Non-pigmented ciliary epithelial cell (primary cell): ENCODE results near the gene RAB26.
"Not testable (repeated sequence)": the region's sequence is repeated elsewhere in the genome, so short reads cannot be mapped to it uniquely, and the experiment has no call there.

Experiments used
- DNase-seq: peaks from one replicate; pipeline ENCODE4 v3.0.0-alpha.2; 2010; ENCODE audit warnings: low read depth

The RAB26 gene

DNA sequence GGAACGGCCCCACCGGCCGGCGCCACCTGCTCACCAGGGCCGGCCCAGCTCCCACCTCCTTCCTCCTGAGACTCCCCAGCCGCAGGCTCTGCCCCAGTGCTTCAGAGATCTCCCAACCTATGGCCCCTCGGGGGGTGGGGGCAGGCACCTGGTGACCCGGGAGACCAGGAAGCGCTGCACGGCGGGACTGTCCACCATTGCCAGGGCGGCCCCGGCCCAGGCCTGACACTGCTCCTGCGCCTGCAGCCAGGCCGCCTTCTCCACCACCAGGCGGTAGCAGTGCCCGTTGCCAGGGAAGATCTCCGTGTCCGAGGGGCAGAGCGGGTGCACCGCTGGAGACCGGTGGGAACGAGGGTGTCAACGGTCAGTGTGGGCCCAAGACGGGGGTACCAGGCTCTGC is 31.1 kb upstream of the RAB26 start:
- DNase-seq = not testable (repeated sequence)

DNA sequence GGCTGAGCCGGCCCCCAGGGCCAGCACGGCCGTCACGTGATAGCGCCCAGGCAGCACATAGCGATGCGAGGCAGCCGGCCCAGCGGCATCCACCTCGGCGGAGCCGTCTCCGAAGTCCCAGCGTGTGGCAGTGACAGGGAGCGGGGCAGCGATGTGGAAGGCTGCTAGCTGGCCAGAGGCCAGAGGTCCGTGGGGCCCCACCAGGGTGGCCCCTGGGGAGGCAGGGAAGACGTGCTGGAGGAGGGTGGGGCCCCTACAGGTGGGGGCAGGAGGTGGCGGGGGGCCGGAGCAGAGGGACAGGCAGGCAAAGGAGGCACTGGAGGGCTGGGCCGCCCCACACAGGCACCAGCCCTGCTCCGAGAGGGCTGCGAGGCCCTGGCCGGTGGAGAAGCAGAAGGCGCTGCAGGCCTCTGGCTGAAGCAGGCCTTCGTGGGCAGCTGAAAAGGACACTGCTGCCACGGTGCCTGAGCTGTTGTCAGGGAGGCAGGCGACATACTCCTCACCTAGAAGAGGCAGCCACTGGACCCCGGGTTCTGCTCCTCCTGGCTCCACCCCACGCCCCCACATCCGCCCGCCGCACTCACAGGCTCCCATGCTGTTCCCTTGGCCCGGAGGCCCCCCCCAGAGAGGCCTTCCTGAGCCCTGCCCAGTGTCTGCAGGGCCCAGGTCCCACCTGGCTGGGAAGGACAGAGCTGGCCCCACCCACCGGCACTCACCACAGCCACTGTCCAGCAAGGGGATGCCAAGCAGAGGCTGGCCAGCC is 30.3 kb upstream of the RAB26 start:
- not testable (repeated sequence) for DNase-seq

DNA sequence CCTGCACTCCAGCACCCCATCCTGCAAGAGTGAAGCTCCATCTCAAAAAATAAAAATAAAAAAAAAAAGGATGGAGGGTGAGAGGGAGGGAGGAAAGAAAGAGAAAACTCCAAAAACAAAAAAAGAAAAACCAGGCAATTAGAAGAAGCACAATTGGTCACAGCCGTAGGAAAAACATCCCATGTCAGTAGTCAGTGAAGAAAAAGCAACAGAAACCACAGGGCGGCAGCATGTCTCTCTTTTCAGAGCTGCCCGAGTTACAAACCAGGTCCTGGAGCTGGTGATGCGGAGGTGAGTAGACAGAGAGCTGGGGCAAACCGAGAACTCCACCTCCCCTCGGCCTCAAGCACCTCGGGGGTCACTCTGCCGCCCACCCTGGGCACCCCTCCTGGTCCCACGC is 27.1 kb upstream of the RAB26 start:
- DNase-seq = peak; percentile 27

DNA sequence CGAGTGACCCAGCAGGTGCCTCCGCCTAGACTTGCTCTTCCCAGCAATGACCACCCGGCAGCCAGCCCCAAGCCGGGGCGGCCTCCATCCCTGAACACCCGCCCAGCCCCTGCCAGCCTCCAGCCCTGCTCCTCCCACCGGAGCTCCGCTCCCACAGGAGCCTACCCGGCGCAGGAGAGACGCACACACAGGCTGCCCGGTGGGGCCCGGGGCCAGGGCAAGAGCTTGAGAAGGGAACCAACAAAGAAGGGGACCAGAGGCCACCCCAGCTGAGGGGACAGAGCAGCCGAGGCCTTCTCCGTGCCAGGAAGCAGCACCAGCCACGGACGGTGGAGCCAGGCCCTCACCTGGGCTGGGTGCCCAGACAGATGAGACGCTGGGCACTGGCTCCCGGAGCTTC is 26.6 kb upstream of the RAB26 start:
- DNase-seq = no peak

DNA sequence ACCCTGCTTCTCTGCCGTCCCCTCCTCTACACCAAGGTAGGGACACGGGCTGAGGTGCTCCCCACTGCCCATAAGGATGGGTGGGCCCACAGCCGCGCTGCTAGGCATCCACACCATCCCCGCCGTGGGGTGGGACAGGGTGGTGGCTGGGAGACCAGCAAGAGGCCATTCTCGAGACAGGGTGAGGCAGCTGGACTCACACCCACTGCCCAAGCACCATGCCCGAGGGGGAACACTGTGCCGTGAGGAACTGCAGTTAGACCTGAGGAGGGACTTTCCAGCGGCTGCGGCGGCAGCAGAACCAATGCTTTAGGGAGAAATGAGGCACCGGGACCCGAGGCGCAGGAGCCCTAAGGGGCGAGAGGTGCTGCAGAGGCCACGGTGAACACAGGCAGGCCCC is 26.0 kb upstream of the RAB26 start:
- no peak for DNase-seq

DNA sequence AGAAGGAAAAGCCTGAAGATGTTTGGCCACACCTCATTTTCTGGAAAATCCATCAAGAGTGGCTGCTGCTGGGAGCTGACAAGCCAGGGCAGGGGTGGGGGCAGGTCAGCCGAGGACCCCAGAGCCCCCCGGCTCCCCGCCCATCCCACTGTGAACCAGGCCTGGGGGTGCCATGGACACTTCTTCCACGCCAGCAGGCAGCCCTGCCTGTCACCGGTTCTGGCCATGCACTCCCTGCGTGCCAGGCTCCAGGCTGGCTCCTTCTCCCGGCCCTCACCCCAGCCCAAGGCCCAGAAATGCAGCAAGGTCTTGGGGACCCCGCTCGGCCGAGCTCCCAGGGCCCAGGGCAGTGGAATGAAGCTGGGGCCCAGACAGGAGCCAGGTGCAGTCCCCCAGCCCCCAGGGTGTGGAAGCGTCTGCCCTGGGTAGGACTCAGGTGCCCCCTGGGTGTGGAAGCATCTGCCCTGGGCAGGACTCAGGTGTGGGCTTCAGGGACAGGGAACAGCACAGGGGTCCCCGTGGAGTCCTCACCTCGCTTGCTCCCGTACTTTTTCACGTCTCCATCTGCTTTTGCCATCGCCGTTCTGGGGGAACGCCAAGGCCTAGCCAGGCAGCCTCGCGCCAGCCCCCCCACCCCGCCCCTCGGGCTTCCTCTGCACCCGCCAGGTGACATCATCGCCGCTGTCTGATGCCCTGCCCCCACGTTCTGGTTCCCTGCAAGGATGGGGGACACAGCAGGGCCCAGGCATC is 25.3 kb upstream of the RAB26 start:
- DNase-seq = not testable (repeated sequence)

DNA sequence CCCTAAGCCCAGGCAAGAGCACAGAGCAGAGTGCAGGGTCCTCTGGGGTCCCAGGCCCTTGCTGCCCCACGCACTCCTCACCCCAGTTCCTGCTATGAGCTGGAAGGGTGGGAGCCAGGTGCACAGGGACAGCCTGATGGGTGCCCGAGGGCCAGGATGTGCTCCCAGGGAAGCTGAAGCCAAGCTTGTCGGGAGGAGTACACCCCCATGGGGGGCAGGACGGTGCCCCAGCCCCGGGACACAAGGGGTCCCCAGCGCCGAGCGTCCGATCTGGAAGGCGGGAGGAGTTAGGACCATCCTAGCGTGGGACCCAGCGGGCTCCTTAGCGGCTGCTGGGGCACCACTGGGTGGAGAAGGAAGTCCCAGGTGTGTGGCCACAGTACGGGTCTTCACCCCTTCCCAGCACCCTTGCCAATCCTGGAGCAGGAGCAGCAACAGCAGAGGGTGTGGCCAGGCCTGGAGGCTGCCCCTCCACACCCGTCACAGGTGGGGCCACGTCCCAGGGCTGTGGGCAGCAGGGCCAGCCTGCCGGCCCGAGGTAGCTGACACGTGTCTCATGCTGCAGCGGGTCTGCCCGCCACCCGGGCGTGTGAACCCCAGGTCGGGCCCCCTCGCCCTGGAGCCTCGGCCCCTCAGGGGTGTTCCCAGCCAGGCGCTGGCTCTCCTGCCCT is 24.6 kb upstream of the RAB26 start:
- not testable (repeated sequence) for DNase-seq

DNA sequence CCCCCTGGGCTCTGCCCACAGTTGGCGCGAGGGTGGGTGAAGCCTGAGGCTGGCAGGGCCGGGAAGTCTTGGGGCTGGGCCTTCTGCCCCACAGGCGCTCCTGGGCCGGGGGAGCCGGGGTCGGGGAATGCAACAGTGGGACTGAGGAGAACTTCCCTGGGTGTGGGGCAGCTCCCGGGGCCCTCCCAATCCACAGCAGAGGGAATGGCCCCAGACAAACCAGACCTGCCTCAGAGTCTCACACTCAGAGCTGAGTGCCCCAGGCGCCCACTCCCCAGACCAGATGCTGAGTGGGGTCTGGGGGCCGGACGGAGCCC is 24.1 kb upstream of the RAB26 start:
- not testable (repeated sequence) for DNase-seq

DNA sequence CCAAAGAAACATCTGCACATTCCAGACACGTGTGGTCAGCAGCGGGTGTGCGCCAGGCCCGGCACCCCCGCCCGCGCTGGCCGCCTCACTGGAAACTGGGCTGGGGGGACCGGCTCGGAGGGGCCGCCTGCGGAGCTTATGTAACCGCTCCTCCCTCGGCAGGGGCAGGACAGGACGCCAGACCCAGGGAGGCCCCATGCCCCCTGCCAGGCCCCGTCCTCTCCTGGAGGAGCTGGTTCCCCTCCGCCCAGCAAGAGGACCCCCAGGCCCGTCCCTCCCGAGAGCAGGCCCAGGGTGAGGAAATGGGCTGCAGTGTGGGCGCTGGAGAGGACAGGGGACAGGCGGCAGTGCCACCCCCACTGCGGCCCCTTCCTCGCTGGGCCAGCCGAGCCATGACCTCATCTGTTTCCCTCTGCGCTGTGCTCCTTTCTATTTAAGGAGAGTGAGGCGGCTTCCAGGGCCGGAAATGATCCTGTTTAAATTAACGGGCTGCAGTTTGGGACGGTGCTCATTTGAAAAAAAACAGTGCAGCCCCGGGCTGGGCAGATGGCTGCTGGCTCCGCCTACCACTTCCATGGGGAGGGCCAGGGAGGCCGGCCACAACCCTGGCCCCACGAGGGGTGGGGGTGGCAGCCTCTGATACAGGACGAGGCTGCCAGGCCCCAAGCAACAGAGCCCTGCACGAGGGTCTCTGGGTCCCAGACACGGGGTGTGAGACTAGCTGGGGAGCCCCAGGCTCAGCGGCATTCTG is 23.6 kb upstream of the RAB26 start:
- DNase-seq = peak; percentile 15

DNA sequence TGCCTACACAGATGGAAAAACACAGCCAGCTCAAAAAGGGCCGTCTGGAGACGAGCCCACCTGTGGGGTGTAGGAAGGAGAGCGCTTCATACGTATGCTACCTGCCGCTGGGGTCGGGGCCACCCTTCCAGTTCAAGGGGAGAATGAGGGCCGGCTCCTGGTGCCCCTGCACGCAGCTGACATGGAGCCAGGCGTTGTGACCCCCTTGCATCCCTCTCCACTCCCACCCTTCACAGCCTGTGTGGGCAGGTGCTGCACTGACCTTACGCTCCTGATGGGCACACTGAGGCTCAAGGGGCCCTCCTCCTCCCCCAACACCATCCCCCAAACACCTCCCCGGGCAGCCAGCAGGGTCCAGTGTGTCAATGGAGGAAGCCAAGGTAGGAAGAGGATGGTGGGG is 22.8 kb upstream of the RAB26 start:
- not testable (repeated sequence) for DNase-seq

DNA sequence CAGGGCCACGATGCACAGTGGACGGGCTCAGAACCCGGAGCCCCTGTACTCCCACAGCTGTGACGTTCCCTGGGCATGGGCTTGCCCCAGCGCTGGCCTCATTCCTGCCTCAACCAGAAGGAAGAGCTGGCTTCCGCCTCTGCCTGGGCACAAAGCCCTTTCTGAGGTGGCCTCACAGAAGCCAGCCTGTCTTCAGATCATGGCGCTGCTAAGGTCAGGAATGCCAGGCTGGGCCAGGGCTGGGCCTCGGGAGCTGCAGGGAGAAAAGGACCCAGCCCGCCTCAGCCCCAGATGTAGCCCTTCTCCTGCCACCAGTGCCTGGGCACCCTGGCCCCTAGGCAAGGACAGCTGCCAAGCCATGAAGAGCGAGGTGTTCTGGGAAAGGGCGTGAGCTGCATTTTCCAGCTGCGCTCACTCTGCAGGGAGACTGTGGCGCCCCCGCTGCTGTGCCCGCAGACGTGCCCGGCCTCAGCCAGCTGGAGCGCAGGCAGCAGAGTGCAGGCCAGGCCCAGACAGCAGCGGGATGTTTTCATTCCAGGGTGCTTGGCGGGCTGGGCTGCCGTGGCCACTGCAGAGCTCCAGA is 22.2 kb upstream of the RAB26 start:
- not testable (repeated sequence) for DNase-seq

DNA sequence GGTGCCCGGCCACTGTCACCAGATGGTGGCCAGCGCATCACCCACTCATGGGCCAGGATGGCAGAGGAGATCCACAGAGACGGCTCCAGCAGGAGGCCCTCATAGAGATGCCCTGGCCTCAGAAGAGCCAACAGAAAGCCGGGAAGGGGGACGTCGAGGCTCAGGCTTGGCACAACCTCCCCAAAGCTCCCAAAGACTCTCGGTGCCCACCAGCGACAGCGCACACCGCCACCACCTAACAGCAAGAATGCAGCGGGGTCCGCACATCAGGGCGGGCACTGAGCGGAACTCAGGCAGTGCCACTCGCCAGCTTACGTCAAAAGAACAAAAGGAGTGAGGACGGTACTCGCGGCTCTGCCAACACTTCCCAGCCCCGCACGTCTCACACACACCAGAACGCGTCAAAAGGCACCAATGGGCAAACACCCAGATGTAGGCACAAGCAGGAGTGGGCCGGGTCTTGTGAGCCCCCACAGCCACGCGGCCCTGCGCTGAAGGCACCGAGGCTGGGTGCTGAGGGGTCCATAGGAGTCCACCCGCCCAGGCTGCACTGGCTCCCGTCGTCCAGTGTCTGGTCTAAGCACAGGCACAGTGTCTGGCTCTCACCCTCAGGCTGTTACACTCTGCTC is 21.4 kb upstream of the RAB26 start:
- not testable (repeated sequence) for DNase-seq

DNA sequence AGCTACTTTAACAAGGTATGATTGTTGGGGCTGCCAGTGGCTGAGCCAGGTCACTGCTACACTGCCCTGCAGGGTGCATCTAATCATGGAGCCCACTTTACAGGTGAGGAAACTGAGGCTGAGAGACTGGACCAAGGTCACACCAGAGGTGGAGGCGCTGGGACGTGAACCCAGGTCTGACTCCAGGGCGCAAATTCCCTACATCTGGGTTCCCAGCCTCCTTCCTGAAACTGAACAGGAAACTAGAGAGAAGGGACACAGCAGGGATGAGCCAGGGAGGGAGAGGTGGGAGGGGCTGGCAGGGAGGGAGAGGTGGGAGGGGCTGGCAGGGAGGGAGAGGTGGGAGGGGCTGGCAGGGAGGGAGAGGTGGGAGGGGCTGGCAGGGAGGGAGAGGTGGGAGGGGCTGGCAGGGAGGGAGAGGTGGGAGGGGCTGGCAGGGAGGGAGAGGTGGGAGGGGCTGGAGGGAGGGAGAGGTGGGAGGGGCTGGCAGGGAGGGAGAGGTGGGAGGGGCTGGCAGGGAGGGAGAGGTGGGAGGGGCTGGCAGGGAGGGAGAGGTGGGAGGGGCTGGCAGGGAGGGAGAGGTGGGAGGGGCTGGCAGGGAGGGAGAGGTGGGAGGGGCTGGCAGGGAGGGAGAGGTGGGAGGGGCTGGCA is 20.7 kb upstream of the RAB26 start:
- DNase-seq = not testable (repeated sequence)

DNA sequence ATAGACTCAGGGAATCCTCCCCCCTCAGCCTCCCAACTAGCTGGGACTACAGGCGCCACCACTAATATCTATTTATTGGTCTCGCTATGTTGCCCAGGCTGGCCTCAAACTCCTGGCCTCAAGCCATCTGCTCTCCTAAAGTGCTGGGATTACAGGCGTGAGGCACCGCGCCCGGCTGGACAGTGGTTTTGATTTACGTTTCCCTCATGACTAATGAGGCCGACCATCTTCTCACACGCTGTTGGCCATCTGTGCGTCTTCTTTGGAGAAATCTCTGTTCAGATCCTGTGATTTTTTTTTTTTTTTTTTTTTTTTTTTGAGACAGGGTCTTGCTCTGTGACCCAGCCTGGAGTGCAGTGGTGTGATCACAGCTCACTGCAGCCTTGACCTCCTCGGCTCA is 19.2 kb upstream of the RAB26 start:
- DNase-seq = not testable (repeated sequence)

DNA sequence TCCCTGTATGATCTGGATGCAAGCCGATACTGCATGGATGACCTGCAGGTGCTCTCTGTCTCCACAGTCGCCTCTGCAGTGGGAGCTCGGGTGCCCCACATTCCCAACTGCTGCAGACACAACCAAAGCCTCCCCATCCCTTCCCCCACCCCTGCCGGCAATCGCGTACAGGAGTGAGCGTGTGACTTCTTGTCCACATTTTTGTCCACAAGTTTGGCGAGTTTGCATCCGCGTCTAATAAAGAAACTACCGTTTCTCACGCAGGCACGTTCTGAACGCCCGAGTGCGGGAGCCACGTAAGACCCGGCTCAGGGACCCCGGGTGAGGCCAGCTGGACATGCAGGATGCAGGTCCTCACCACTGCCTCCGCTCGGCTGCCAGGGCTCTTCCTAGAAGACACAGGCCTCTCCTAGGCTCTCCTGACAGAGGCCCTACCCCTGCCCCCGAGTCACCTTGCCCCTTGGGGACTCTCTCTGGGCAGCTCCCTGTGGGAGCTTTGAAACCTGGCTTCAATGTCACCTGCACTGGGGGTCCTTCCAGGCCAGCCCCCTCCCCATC is 18.5 kb upstream of the RAB26 start:
- not testable (repeated sequence) for DNase-seq

DNA sequence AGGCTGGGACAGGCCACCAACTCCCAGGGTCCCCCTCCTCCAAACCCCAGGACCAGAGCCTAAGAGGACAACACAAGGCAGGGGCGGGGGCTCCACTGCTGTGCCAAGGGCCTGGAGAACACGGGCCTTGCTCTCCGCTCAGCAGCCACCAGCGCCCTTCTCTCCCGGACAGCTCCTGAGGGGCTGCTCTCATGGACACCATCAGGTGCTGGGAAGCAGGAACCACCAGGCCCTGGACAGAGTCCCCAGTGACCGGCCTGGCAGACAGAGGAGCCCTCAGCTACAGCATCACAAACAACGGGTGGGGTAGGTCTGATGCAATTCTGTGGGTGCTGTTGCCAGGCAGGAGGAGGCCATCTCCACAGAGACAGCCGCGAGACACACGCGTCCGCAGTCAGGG is 14.6 kb upstream of the RAB26 start:
- not testable (repeated sequence) for DNase-seq

DNA sequence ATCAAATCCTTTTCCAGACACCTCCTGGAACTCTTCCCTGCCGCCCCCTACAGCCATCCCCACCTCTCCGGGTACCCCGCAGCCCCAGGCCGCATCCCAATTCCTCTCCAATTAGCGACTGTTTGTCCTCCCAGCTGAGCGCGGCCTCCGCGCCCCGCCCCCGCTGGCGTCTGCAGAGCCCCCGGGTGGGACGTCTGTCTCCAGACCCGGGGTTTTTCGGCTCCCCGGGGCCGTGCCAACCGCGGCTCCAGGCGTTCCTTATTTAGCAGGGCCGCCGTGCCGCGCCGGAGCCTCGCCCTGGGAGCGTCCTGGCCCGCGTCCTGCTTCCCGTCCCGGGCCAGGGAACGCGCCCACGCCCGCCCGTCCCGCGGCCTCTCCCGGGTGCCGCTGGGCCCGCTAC is 13.4 kb upstream of the RAB26 start:
- not testable (repeated sequence) for DNase-seq

DNA sequence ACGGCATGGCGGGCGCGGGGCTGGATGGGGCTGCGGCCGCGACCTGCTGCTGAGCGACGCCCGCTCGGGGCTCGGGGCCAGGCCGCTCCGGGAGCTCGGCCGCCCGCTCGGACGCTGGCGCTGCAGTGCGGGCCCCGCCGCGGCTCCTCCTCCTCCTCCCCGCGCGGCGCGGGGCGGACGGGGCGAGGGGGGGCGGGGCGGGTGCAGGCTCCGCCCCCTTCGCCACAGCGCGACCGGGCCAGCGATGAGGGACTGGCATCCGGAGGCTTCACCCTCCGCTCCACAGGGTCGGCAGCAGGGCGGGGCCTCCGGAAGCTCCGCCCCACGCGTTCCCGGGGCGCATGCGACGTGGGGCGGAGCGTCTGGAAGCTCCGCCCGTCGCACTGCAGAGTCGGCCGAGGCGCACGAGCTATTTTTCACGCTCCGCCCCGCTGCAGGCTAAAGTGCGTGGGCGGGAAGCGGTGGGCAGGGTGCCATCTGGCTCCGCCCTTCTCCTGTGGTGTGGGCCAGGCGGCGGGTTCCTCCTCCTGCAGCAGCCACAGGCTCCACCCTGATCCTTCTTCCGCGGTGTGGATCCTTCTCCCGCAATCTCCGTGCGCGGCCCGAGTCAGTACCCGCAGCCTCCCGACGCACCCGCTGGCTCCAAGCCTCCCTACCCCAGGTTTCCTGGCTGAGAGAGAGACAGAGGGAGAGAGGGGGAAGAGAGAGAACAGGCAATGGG is 12.5 kb upstream of the RAB26 start, which contains the start of gene PKD1:
Gene PKD1, minus strand, starts transcription at position 129 of the 721 bp plus-strand sequence. CDS start 209 bp downstream, outside the sequence.
- not testable (repeated sequence) for DNase-seq

DNA sequence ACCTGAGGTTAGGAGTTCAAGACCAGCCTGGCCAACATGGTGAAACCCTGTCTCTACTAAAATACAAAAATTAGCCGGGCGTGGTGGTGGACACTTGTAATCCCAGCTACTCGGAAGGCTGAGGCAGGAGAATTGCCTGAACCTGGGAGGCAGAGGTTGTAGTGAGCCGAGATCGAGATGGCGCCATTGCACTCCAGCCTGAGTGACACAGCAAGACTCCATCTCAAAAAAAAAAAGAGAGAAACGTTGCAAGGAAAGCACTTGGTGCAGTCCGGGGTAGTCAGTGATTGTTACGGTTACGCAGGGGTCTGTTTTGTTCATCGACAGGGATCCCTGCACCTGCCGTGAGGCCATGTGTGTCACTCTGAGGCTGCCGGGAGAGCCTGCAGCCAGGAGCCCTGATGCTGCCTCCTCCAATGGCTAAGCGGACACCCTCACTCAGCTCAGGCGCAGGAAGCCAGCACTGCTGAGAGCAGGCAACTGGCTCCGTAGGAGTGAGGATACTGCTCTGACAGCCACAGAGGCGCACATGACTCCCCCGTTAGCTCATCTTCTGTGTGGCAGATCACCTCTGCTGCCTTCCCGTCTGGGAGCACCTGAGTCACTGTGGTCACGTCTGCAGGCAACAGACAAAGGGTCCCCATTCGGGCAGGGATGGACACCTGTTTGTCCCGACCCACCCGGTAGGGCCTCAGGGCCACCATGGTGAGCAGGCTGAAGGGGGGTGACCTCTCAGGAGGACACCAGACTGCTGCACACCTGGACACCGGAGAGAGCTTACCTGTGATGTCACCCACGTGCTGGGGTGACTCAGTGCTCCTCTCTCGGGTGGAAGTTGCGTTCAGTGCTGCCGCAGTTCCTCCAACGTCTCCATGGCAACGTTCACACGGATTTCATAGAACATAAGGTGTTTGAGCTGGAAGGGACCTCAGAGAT is 5.2 kb upstream of the RAB26 start:
- DNase-seq = no peak
